Kidney epithelial cell (primary cell): Measurements from ENCODE around the gene LETM1. TPM values are rescaled to one million over a fixed set of nuclear protein-coding genes. Genes with fewer than 3 reads are reported as not detected.

Experiments used
- DNase-seq: peaks from one replicate; pipeline ENCODE4 v3.0.0-alpha.2; 2010; ENCODE audit warnings: low read depth
- H3K27me3 ChIP-seq: 2 replicates; pipeline ENCODE4 v1.6.0; 2011; ENCODE audit warnings: low read length; ENCODE audit not compliant: control insufficient read depth, insufficient read depth
- H3K36me3 ChIP-seq: 2 replicates; pipeline ENCODE4 v1.5.1; 2011; ENCODE audit warnings: low read length; ENCODE audit not compliant: control insufficient read depth, insufficient read depth
- H3K4me3 ChIP-seq: 2 replicates; pipeline ENCODE4 v1.5.1; 2011; ENCODE audit warnings: low read depth, mild to moderate bottlenecking, control low read depth, low read length
- CTCF ChIP-seq: IDR thresholded peaks from 2 replicates; pipeline ENCODE4 v1.5.1; 2011; ENCODE audit warnings: mild to moderate bottlenecking, moderate library complexity, low read length, control low read depth, inconsistent platforms; ENCODE audit not compliant: insufficient read depth, poor library complexity, severe bottlenecking
- total RNA-seq: library from RNA; depleted of rRNA; stranded (reverse); fragments of >200 nt; gene quantifications from 2 replicates; pipeline ENCODE4 v1.2.3, GENCODE V29; 2015

Gene LETM1
- total RNA-seq, 1 donor from 2014 or later, result 41.5 TPM

DNA sequence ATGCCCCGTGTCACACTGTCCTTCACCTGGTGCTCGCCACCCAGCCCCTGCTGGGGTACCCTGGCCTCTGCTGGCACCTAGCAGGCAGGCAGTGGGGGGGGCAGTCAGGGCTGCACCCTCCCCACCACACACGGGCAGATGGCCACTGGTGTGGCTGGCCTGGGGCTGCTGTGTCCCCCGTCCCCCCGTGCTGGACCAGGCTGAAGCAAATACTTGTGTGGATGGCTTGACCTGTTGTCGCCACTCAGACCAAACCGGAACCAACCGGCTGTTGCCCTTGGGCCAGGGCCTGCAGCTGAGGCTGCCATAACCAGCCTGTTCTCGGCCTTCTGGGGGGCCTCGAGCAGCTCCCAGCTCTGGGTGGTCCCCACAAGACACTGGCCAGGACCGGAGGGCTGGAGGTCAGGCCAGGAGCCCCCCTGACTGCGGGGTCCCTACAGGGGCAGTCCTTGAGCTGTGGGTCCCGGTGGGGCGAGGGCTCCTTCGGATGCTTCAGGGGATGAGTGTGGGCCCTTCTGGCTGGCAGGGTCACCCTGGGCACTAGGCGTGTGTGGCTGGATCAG lies 58.6 kb downstream of the LETM1 start:
- H3K36me3 ChIP-seq, result no peaks in the 10 kb centered on the region
- no peak overlapping the region for H3K4me3 ChIP-seq
- no peak for TF ChIP-seq CTCF
- no peak for DNase-seq
- peaks cover 59% of the 10 kb centered on the region for H3K27me3 ChIP-seq

DNA sequence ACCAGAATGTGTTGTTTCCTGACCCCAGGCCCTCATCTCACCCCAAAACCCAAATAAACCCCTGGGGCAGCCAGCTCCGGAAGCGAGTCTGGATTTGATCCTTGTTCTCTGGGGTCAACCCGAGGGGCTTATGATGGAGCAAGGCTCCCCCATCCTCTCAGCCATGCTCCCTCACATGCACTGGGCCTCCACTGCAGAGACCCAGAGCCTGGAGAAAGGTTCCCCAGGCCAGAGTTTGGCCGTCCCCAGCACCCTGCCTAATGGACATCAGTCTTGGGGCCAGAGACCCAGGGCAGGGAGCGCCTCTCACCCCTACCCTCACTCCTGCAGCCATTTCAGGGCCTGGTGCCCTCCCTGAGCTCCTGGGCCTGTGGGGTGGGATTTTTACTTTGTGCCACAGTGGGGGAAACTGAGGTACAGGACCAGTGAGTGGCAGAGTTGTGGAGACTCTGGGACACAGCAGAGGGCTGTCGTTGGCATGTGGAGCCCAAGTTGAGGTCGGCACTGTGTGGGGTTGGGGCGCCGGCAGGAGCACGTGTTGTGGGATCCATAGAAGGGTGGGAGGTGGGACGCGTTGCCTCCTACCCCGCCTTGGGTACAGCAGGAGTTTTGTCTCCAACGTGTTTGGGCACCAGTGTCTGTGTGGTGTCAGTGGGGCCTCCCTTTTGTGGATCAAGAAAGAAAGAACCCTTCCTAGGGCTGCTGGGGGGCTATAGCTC lies 59.3 kb downstream of the LETM1 start:
- TF ChIP-seq CTCF, result no peak
- Histone ChIP-seq H3K36me3 (no peaks in the 10 kb centered on the region), H3K4me3 (no peak overlapping the region), H3K27me3 (peaks cover 65% of the 10 kb centered on the region)
- no peak for DNase-seq

DNA sequence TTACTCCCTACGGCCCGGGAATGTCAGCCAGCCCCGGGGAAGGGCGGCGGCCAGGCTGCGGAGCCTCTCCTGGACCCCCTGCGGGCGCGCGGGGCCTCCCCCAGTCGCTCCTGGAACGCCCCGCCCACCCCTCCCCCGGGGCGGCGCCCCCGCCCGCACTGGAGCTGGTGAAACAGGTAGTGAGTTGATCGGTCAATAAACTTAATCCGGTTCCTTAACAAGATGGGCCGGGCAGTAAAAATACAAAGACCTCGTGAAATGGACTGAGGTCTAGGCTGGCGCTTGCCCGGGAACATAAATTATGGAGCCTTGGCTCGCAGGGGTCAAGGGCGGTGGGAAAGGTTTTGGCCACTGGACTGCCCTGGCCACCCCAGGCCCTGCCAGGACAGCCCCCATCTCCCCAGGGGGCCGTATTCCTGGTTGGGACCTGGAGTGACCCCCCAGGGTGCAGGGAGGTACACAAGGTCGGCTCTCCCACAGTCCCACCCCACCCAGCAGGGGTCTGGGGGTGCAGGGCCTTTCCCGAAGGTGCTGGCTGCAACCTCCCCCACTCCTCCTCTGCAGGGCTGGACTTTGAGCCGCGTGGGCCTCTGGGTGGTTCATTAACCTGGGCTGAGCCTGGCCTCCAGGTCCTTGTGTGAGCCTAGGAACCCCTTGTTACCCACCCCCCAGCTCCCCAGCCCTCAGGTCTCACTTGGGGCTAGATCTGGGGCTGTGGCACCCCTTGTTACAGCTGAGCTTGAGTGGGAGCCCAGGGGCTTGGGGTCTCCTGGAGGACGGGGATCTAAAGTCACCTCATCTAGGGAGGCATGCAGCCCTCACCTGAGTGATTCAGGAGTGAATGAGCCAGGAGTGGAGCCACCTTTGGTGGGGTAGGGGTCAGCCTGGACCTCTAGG lies 60.4 kb downstream of the LETM1 start:
- peaks cover 70% of the 10 kb centered on the region for H3K27me3 ChIP-seq
- TF ChIP-seq CTCF, result no peak
- H3K36me3 ChIP-seq, result no peaks in the 10 kb centered on the region
- no peak for DNase-seq
- peak overlapping the region; percentile 17 for H3K4me3 ChIP-seq

DNA sequence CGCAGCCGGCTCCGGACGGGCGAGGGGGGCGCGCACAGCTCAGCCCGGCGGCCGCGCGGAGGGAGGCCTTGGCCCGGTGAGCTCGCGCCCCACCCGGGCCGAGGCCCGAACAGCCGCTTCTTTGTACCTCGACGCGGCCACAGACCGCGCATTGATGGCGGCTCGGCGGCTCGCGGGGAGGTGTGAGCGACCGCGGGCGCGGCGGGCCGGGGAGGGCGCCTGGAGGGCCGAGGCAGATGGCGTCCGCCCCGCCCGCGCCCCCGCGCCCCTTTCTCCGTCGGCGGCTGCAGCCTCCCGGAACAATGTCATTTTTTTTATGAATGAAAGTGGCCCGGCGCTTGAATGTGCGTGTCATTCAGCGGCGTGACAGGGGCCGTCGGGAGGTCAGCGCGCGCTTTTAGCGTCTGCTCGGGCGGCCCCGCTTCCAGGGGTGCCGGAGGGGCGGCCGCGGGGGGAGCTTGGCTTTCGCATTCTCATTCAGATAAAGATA lies 61.1 kb downstream of the LETM1 start:
- no peak for TF ChIP-seq CTCF
- peaks cover 67% of the 10 kb centered on the region for H3K27me3 ChIP-seq
- DNase-seq, result no peak
- no peaks in the 10 kb centered on the region for H3K36me3 ChIP-seq
- peak overlapping the region; percentile 41 for H3K4me3 ChIP-seq

- Histone ChIP-seq H3K4me3 (peak overlapping the region; percentile 41), H3K36me3 (no peaks in the 10 kb centered on the region), H3K27me3 (peaks cover 62% of the 10 kb centered on the region)
- TF ChIP-seq CTCF, result no peak
- DNase-seq, result no peak
Observed at GRCh38 chr4:1793940-1794808, 61.8 kb downstream of the LETM1 start.
